SU-DHL-6 (cell line): ENCODE data around the gene IDH3G.

ENCODE experiments used
- H2AFZ ChIP-seq: fragments of 200-600 bp; sonication (generic); 2 replicates; pipeline ENCODE4 v1.6.1; 2014; ENCODE audit warnings: low read depth, mild to moderate bottlenecking, moderate library complexity, mixed read lengths, antibody characterized with exemption, low read length; ENCODE audit not compliant: severe bottlenecking
- H3F3A ChIP-seq: fragments of 200-600 bp; shearing (Covaris generic); 2 replicates; pipeline ENCODE4 v1.6.0; 2016; ENCODE audit warnings: antibody characterized with exemption, mild to moderate bottlenecking; ENCODE audit not compliant: insufficient read depth
- H3K27ac ChIP-seq: fragments of 200-600 bp; sonication (generic); 2 replicates; pipeline ENCODE4 v1.5.1; 2016; ENCODE audit warnings: low read depth, mild to moderate bottlenecking, low read length, moderate library complexity, mixed read lengths
- H3K27me3 ChIP-seq: fragments of 200-600 bp; sonication (generic), shearing (Covaris generic); 2 replicates; pipeline ENCODE4 v1.6.0; 2014; ENCODE audit warnings: mild to moderate bottlenecking, low read length
- H3K36me3 ChIP-seq: fragments of 200-600 bp; sonication (generic); 2 replicates; pipeline ENCODE4 v1.6.1; 2014; ENCODE audit warnings: mild to moderate bottlenecking, low read length, mixed read lengths
- H3K4me2 ChIP-seq: fragments of 300-600, 200-600 bp; shearing (Covaris generic), sonication (generic); 2 replicates; pipeline ENCODE4 v1.6.0; 2014; ENCODE audit warnings: low read length, low read depth, mild to moderate bottlenecking; ENCODE audit not compliant: poor library complexity, severe bottlenecking
- H3K4me3 ChIP-seq: fragments of 200-600 bp; sonication (generic); 2 replicates; pipeline ENCODE4 v1.5.1; 2014; ENCODE audit warnings: antibody characterized with exemption, low read length, mild to moderate bottlenecking, mixed read lengths; ENCODE audit not compliant: insufficient read depth, poor library complexity, severe bottlenecking
- H3K79me2 ChIP-seq: fragments of 200-600 bp; sonication (generic); 2 replicates; pipeline ENCODE4 v1.6.1; 2014; ENCODE audit warnings: mild to moderate bottlenecking, low read length, moderate library complexity; ENCODE audit not compliant: insufficient read depth
- H3K9ac ChIP-seq: fragments of 200-600 bp; sonication (generic); 2 replicates; pipeline ENCODE4 v1.7.0; 2014; ENCODE audit warnings: mild to moderate bottlenecking, low read length
- H3K9me2 ChIP-seq: fragments of 200-600 bp; sonication (generic); replicated peaks from 2 replicates; pipeline ENCODE4 v1.6.1; 2014; ENCODE audit warnings: low read length; ENCODE audit not compliant: insufficient read depth
- H3K9me3 ChIP-seq: fragments of 200-600 bp; sonication (generic); 2 replicates; pipeline ENCODE4 v1.6.1; 2014; ENCODE audit warnings: low read length, mixed read lengths; ENCODE audit not compliant: insufficient read depth
- H4K20me1 ChIP-seq: fragments of 200-600 bp; sonication (generic); 2 replicates; pipeline ENCODE4 v1.6.1; 2014; ENCODE audit warnings: low read depth, mild to moderate bottlenecking, antibody characterized with exemption, low read length, moderate library complexity, mixed read lengths
- CTCF ChIP-seq: fragments of 200-600 bp; sonication (generic); IDR thresholded peaks from one replicate; pipeline ENCODE4 v1.5.1; 2017; ENCODE audit warnings: antibody characterized with exemption, mild to moderate bottlenecking, low read length, moderate library complexity; ENCODE audit not compliant: insufficient read depth, poor library complexity, severe bottlenecking
- EZH2phosphoT487 ChIP-seq: fragments of 200-600 bp; sonication (generic), shearing (Covaris generic); conservative IDR thresholded peaks from 2 replicates; pipeline ENCODE4 v1.6.1; 2018; ENCODE audit warnings: mild to moderate bottlenecking, antibody characterized with exemption, low read length, moderate library complexity, mixed read lengths

IDH3G gene

DNA sequence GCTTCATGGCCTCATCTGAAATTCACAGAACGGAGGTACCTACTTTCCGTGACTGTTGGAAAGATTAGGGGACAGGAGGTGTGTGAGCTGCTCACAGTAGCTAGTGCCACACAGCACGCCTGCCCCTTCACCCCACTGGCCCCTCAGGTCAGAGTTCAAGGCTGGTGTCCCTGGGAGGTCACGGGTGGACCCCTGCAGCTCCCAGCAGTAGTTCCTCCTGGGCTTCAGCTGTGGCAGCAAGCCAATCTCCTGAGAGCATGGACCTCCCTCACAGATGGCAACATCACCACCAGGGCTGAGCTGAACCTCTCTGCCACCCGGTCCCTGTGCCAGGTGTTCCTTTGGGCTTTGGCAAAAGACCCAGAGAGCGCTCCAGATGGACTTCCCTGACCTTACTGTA is 1.8 kb downstream of the IDH3G start:
- Histone ChIP-seq H3K79me2 (peaks cover 34% of the 10 kb centered on the region), H3K4me2 (peak overlapping the region; percentile 91), H3K9me2 (no peaks in the 10 kb centered on the region), H3K9ac (peak overlapping the region; percentile 92; the same call in 1 of the 2 replicates), H3K9me3 (no peaks in the 10 kb centered on the region), H4K20me1 (no peaks in the 10 kb centered on the region), H3K27ac (no peak overlapping the region), H3K27me3 (no peaks in the 10 kb centered on the region), H3K4me3 (no peak overlapping the region), H3F3A (no peaks in the 10 kb centered on the region), H3K36me3 (no peaks in the 10 kb centered on the region), H2AFZ (no peak overlapping the region)
- TF ChIP-seq CTCF: no peak
- no peak for TF ChIP-seq EZH2phosphoT487

DNA sequence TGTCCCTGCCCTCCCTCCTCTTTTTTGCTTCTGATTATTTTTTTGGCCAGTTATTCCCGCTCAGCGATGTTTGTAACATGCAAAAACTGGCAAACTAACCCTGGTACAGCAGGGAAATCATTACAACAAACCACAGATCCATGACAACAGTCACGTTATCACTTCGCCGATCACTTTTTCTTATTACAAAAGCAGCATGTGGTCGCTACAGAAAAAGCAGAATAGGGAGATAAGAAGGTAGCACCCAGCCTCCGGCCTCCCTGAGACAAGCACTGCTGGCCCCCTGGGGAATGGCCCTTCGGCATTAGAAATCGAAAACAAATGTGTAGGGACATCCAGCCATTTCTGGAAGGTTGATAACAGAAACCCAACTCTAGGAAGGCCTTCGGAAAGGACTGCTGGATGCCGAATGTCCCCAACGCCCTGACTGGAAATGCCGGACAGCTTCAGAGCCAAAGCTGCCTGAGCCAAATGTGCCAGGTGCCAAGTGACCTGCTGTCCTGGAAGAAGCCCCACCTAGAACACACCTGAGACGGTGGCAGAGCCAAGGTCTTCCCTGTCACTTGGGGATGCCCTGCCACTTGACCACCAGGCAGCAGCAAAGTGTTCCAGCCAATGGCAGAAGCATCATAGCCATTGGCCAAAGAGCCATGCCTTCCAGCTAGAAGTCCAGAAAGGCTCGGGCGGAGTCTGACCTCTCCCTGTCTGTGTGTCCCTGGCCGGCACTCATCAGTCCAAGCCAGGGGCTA is 2.9 kb downstream of the IDH3G start:
- Histone ChIP-seq H3K27ac (no peak overlapping the region), H3K4me2 (no peak overlapping the region), H3K27me3 (no peaks in the 10 kb centered on the region), H4K20me1 (no peaks in the 10 kb centered on the region), H3F3A (no peaks in the 10 kb centered on the region), H3K36me3 (no peaks in the 10 kb centered on the region), H2AFZ (no peak overlapping the region), H3K4me3 (no peak overlapping the region), H3K79me2 (peaks cover 34% of the 10 kb centered on the region), H3K9me2 (no peaks in the 10 kb centered on the region), H3K9ac (no peak overlapping the region), H3K9me3 (no peaks in the 10 kb centered on the region)
- TF ChIP-seq EZH2phosphoT487 (no peak), CTCF (no peak)

DNA sequence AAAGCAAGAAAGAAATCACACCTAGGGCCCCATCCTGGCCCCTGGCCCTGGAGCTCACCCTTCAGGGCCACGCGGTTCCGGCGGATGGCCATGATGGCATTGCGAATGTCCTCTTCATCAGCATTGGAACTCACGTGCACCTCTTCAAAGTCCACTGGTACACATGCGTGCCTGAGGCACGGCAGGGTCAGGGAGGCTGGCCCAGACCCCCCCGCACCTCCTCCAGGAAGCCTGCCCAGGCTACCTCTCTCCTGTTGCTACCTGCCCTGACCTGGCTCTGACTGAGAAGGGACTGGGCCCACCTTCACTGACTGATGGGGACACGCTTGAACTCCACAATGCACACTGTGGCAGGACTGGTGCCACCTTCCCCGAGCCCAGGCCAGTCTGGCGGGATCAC is 4.5 kb downstream of the IDH3G start:
- Histone ChIP-seq H3K4me3 (no peak overlapping the region), H4K20me1 (no peaks in the 10 kb centered on the region), H3K9ac (no peak overlapping the region), H3K9me3 (no peaks in the 10 kb centered on the region), H2AFZ (no peak overlapping the region), H3K9me2 (no peaks in the 10 kb centered on the region), H3F3A (no peaks in the 10 kb centered on the region), H3K27ac (no peak overlapping the region), H3K36me3 (no peaks in the 10 kb centered on the region), H3K27me3 (no peaks in the 10 kb centered on the region), H3K4me2 (no peak overlapping the region), H3K79me2 (peaks cover 24% of the 10 kb centered on the region)
- TF ChIP-seq CTCF (no peak), EZH2phosphoT487 (no peak)
